IMR-90 (cell line): ENCODE results near the gene RUNDC3A.

Experiments
- BHLHE40 ChIP-seq: fragments of 150-350 bp; IDR thresholded peaks from 2 replicates; pipeline ENCODE4 v1.6.1; 2016; ENCODE audit warnings: mild to moderate bottlenecking, low read depth, low read length
- CEBPB ChIP-seq: IDR thresholded peaks from 2 replicates; pipeline ENCODE4 v1.6.1; 2012; ENCODE audit warnings: low read depth, low read length, improper control_type of control experiment
- CHD1 ChIP-seq: IDR thresholded peaks from 2 replicates; pipeline ENCODE4 v1.6.1; 2012; ENCODE audit warnings: low read depth, low read length, improper control_type of control experiment
- MAFK ChIP-seq: IDR thresholded peaks from 2 replicates; pipeline ENCODE4 v1.6.1; 2012; ENCODE audit warnings: low read depth, low read length, improper control_type of control experiment
- MAZ ChIP-seq: IDR thresholded peaks from 2 replicates; pipeline ENCODE4 v1.6.1; 2012; ENCODE audit warnings: low read depth, mild to moderate bottlenecking, low read length, improper control_type of control experiment, moderate library complexity, borderline replicate concordance
- MXI1 ChIP-seq: IDR thresholded peaks from 2 replicates; pipeline ENCODE4 v1.6.1; 2012; ENCODE audit warnings: low read depth, mild to moderate bottlenecking, low read length, moderate library complexity, borderline replicate concordance
- NFE2L2 ChIP-seq: fragments of 150-350 bp; IDR thresholded peaks from 2 replicates; pipeline ENCODE4 v1.6.1; 2016; ENCODE audit warnings: low read depth, mild to moderate bottlenecking, low read length
- POLR2A ChIP-seq: IDR thresholded peaks from 2 replicates; pipeline ENCODE4 v1.6.1; 2012; ENCODE audit warnings: mild to moderate bottlenecking, low read depth, low read length
- RAD21 ChIP-seq: IDR thresholded peaks from 2 replicates; pipeline ENCODE4 v1.6.1; 2012; ENCODE audit warnings: low read length, improper control_type of control experiment
- RCOR1 ChIP-seq: IDR thresholded peaks from 2 replicates; pipeline ENCODE4 v1.6.1; 2012; ENCODE audit warnings: mild to moderate bottlenecking, low read length, improper control_type of control experiment; ENCODE audit not compliant: insufficient replicate concordance
- RFX5 ChIP-seq: IDR thresholded peaks from 2 replicates; pipeline ENCODE4 v1.8.0; 2012; ENCODE audit warnings: low read depth, mild to moderate bottlenecking, low read length, moderate library complexity
- SMC3 ChIP-seq: fragments of 150-350 bp; IDR thresholded peaks from 2 replicates; pipeline ENCODE4 v1.6.1; 2016; ENCODE audit warnings: low read depth, mild to moderate bottlenecking, antibody characterized with exemption, low read length, moderate library complexity
- TF ChIP-seq, protein P1 (sequence below): conservative IDR thresholded peaks from 2 replicates; pipeline ENCODE4 v1.5.1; 2012; ENCODE audit warnings: mild to moderate bottlenecking, low read depth, low read length, improper control_type of control experiment
- TF ChIP-seq, protein P2 (sequence below): fragments of 150-350 bp; IDR thresholded peaks from 2 replicates; pipeline ENCODE4 v1.6.1; 2017; ENCODE audit warnings: mild to moderate bottlenecking, antibody characterized with exemption, low read length, low read depth

DNA sequence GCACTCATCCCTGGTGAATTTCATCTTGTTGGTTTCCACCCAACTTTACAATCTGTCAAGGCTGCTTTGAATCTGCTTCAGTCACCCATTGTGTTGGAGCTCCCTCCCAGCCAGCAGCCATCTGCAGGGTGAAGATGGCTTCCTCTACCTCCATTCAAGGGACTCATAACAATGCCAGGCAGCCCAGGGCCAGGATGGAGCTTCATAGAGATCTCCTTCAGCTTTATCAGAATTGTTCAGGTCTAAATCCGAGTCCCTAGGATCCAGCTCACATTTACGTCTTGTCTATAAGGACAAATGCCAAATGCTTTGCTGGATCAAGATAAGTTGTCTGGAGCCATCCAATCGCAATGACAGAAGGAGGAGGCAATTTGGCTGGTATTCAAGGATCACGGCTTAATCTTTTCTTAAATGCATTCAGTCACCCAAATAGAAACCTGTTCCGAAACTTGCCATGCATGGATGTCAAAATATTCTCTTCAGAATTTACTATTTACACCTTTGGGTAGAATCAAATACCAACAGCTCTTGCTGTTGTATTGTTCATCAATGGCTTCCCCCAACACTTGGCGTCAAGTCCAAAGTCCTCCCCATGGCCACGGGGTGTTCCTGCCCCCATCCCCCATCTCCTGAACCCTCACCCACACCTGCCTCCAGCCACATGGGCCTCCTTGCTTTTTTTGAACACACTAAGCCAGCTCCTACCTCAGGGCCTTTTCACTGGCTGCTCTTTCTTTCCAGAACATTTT lies 59.0 kb downstream of the RUNDC3A start:
- TF ChIP-seq POLR2A, result no peak
- TF ChIP-seq, protein P1, sequence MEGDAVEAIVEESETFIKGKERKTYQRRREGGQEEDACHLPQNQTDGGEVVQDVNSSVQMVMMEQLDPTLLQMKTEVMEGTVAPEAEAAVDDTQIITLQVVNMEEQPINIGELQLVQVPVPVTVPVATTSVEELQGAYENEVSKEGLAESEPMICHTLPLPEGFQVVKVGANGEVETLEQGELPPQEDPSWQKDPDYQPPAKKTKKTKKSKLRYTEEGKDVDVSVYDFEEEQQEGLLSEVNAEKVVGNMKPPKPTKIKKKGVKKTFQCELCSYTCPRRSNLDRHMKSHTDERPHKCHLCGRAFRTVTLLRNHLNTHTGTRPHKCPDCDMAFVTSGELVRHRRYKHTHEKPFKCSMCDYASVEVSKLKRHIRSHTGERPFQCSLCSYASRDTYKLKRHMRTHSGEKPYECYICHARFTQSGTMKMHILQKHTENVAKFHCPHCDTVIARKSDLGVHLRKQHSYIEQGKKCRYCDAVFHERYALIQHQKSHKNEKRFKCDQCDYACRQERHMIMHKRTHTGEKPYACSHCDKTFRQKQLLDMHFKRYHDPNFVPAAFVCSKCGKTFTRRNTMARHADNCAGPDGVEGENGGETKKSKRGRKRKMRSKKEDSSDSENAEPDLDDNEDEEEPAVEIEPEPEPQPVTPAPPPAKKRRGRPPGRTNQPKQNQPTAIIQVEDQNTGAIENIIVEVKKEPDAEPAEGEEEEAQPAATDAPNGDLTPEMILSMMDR, result no peak
- TF ChIP-seq MAZ, result no peak
- TF ChIP-seq RFX5, result no peak
- no peak for TF ChIP-seq RAD21
- TF ChIP-seq SMC3, result no peak
- no peak for TF ChIP-seq RCOR1
- no peak for TF ChIP-seq MXI1
- no peak for TF ChIP-seq BHLHE40
- no peak for TF ChIP-seq CEBPB
- TF ChIP-seq, protein P2, sequence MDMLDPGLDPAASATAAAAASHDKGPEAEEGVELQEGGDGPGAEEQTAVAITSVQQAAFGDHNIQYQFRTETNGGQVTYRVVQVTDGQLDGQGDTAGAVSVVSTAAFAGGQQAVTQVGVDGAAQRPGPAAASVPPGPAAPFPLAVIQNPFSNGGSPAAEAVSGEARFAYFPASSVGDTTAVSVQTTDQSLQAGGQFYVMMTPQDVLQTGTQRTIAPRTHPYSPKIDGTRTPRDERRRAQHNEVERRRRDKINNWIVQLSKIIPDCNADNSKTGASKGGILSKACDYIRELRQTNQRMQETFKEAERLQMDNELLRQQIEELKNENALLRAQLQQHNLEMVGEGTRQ, result no peak
- TF ChIP-seq NFE2L2, result no peak
- no peak for TF ChIP-seq MAFK
- no peak for TF ChIP-seq CHD1
